ENCODE results near the gene SBK1.

GRCh38 chr16:28254158-28254557 lies 38.2 kb upstream of the SBK1 start:
- no peak for TF ChIP-seq CTCF (IDR thresholded peaks at IDR 0.05; ENCODE audit: poor library complexity)
- TF ChIP-seq EZH2 (IDR thresholded peaks at IDR 0.05; ENCODE audit: borderline replicate concordance): no peak
